Fibroblast of skin of scalp (primary cell): ENCODE measurements around the gene GPRC5B. TPM values are rescaled to one million over a fixed set of nuclear protein-coding genes. Genes with fewer than 3 reads are reported as not detected.
A peak's percentile ranks its signal among the peaks of the same experiment; 100 is the strongest.

Source experiments
- DNase-seq: peaks from one replicate; pipeline ENCODE4 v3.0.0-alpha.2; 2013
- polyA plus RNA-seq, 2 experiments: library from polyadenylated mRNA; unstranded; fragments of 120-200 nt; gene quantifications; one replicate each; pipeline ENCODE4 v1.2.1, GENCODE V29; 2013; ENCODE audit not compliant: insufficient read length in 2 of 2

GPRC5B gene, protein sequence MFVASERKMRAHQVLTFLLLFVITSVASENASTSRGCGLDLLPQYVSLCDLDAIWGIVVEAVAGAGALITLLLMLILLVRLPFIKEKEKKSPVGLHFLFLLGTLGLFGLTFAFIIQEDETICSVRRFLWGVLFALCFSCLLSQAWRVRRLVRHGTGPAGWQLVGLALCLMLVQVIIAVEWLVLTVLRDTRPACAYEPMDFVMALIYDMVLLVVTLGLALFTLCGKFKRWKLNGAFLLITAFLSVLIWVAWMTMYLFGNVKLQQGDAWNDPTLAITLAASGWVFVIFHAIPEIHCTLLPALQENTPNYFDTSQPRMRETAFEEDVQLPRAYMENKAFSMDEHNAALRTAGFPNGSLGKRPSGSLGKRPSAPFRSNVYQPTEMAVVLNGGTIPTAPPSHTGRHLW
- 0.64 TPM for polyA plus RNA-seq (2013, experiment 1 of 2; ENCODE audit: insufficient read length)
- polyA plus RNA-seq (2013, experiment 2 of 2; ENCODE audit: insufficient read length), result 2.9 TPM

DNA sequence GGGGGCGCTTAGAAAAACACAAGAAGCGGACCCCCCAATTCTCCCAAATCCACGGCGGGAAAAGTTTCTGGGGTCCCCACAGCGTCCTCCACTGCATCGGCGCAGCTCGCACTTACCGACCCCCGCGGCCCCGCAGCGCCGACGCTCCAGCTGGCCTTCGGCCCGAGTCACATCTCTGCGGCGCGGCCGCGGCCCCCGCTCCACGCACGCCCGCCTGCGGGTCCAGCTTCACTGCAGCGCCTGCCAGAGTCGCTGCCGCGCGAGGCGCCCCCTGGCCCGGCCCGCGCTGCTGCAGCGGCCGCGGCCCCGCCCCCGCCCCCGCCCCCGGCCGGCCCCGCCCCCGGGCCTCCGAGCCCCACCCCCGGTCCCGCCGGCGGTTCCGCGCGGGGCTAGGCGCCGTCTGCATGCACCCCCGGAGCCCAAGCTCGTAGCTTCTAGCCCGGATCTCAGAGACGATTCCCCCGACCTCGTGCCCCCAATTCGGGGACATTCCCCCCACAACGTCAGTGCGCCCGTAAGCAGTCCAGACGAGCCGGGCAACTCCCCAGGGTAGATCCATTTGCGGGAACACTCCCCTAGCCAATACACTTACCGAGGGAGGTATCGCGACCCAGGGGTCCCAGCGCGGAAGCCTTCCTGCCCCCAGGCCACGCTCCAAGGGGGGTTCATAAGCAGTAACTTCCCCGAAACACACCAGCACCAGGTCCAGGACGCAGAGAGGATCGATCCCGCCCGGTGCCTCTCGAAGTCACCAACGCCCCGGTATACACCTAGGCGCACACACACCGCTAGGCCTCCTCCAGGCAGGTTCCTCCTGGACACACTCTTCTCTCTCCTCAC lies at the start of gene GPRC5B:
Gene GPRC5B, minus strand, starts transcription at position 238 of the 840 bp plus-strand sequence. CDS start 12,003 bp downstream, outside the sequence.
- peak; percentile 24 for DNase-seq

DNA sequence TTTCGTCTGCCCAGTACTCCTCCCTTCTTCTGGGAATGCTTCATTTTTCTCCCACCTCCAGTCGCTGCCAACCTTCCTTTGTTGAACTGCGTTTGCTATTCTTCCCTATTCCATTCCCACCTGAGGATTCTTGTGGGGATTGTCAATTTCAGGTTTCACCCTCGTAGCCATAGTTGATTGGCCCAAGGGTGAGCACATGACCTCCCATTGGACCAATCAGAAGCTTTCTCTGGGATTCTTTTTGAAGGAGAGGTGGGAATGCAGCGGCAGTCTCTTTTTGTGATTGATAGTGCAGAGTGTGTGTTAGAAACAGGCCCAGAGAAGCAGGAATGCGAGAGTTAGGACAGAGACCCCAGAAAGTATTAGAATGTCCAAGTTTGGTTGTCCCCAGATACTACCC lies 49.1 kb upstream of the GPRC5B start:
- no peak for DNase-seq

DNA sequence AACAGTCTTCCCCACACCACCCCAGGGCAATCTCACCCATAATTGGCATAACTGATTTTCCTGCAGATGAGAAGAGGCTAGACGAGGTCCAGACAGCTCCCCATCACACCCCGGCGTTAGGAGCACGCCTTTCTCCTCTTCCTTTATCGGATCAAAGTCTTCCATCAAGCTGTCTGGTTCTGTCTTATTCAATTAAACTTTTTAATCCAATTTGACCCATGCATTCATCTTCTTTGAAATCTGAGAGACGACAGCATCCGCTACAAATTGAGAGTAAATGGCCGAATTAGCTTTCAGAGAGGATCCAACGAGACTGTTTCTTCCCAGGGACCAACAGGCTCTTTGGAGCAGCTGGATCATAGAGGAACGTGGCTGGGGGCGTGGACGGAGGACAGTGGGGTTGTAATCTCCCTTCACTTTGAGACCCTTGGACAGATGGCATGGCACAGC lies 44.4 kb upstream of the GPRC5B start:
- DNase-seq, result no peak

DNA sequence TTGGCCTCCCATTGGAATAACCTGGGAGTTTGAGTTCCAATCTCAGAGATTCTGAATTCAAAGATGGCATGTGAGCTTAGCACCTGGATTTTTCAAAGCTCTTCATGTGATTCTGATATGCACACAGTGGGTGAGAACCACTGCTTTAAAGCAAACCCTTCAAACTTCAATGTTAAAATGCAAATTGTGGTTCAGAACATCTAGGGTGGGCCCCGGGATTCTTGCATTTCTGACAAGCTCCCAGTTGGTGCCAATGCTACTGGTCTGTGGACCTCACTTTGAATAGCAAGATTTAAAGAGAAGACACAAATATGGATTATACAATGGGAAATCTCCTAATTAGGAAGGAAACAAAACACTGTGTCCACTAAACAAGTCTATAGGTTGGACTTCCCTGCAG lies 43.8 kb upstream of the GPRC5B start:
- DNase-seq, result no peak

DNA sequence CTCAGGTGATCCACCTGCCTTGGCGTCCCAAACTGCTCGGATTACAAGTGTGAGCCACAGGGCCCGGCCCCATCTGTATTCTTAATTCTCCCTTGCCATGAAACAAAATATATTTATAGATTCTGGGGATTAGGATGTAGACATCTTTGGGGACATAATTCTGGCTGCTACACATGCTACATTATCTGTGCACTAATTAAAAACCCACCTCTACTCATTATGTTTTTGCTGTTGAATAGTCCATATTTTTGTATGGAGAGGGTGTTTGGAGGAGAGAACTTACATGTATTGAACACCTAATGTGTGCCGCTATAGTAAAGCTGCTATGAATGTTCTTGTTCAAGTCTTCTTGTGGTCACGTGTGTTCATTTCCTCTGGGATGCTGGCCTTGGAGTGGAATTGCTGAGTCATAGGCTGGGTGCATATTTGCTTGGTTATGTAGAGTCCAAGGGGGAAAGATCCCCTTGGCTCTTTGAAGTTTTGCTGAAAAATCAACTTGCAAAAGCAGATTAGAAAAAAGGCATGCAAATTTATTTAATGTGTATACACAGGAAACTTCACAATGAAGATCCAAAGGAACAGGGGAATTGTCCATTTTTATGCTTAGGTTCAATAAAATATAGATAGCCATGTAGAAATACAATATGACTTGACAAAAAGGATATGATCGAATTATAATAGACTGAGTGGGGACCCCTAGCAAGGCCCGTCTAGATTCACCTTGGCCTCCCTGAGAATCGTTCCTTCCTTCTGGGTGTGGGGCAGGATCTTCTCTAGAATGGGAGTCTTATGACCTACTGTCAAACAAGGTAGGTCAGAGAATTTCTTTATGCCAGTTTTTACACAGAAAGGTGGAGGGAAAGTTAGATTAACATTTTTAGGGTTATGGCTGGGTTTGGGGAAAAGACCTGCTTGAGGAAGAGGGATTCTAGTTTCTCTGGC lies 42.1 kb upstream of the GPRC5B start:
- DNase-seq, result peak; percentile 84

DNA sequence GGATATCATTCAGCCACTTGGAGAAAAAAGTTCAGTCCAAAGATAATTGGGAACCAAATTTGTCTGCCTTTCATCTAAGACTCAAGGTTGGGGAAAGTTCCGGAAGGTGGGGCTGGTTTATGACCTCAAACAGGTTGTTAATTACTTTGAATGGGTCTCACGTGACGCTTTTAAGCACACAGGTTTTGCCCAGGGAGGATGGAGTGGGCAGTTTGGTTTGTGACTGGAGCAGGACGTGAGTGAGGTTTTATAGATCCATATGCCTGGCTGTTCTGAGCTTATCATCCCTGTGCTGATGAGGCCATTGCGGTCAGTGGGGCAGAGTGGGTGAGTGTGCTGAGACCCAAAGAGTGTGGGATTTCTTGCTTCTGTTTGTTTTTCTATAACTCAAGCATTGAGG lies 38.7 kb upstream of the GPRC5B start:
- DNase-seq, result no peak

DNA sequence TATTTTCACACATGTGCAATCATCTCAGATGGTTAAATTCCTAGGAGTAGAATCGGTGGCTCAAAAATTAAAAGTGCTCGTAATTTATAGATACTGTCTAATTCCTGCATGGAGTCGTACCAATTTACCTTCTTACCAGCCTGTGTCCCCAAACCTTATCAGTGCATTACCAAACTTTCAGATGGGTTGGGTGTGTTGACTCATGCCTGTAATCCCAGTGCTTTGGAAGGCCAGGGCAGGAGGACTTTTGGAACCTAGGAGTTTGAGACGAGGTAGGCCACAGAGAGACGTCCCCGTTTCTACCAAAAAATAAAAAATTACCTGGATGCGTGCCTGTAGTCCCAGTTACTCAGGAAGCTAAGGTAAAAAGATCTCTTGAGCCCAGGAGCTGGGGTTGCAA lies 34.5 kb upstream of the GPRC5B start:
- DNase-seq, result no peak

DNA sequence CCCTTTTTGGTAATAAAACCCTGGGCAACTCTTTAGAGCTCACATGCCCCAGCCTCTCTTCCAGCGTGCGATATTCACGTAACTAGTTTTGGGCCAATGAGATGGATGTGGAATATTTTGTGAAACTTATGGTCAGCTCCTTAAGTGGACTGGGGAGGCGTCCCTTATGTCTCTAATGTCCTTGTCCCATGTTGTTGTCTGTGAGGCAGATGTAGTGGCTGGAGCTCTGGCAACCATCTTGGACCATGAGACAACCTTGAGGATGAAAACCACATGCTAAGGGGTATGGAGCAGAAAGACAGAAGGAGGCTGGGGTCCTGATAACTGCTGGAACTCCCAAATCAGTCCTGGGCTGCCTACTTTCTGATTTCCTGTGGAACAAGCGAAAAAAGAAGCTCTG lies 31.4 kb upstream of the GPRC5B start:
- DNase-seq, result no peak

DNA sequence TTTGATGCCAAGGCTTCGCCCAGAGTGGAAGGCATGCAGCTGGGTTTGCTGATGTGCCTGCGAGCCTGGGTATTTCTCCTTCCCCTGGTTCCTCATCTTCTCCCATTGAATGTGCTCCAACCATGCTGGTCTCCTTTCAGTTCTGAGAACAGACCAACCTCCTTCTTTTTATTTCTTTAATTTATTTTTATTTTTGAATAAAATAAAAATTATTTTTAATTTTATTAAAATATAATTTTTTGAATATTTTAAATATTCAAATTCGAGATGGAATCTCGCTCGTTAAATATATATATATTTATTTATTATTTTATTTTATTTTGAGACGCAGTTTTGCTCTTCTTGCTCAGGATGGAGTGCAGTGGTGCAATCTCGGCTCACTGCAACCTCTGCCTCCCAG lies 30.2 kb upstream of the GPRC5B start:
- no peak for DNase-seq

DNA sequence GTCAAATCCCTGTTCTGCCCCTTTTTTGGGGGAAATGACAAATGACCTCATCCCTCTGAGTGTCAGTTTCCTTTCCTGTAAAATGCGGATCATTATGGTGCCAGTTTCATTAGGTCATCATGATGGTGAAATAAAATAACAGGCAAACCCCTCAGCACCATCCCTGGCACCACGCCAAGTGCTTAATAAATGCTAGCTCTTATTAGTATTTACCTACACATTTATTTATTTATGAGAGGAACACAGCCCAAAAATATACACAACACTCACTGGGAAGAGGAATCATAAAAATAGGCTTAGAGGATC lies 28.6 kb upstream of the GPRC5B start:
- peak; percentile 11 for DNase-seq

DNA sequence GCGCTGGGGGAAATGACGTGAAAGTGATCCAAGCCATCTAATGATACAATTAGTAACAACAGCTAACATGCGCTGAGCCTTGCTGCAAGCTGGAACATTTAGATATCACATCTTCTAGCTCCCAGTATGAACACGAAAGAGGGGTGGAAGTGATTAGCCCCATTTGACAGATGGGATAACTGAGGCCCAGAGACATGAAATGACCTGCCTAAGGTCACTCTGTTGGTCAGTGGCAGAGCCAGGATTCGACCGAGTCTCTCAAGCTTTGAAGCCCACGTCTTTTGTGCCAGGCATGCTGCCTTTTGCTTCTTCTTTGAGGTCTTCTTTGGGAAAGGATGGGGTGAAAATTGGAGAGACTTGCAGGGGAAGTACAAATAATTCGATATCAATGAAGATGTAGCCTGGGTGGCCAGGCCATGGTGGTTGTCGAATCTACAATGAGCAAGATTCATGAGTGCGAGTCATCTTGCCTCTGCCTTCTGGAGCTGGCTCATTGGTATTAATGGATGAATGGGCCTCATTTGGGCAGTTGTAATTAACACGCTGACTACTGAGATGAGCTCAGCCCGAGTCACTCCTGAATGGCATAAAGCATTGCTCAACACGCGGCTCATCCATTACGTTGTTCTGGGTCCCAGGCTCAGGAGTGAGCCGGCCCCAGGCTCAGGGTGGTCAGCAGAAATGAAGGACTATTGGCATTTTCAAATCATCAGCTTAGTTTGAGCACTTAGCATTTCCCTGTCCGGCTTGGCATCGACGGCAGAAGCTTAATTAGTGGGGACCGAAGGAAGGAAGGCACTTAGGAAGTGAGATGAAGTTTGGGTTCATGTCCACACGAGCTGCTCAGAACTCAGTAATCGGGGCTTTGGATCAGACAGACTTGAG lies 28.0 kb upstream of the GPRC5B start:
- peak; percentile 57 for DNase-seq

DNA sequence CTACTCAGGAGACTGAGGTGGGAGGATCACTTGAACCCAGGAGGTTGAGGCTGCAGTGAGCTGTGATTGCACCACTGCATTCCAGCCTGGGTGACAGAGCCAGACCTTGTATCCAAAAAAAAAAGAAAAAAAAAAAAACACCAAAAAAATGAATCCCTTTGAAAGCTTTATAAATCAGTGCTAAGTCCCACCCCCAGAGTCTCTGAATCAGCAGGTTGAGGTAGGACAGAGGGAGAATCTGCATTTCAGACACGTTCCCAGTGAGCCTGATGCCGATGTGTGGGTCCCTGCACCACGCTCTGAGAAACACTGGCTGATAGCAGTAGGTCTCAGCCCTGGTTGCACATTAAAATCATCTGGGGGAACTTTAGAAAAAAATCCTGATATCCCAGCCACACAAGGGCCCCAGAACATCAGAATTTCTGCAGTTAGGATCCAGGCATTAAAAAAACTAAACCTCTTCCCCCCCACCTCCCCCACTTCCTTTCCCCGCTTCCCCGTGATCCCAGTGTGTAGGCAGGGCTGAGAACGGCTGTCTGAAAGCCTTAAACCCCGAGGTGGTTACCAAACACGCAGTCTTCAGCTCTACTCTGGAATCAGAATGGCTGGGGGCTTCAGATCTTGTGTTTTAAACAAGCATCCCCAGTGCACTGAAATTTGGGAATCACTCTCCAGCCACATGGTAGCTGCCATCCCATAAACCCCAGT lies 27.3 kb upstream of the GPRC5B start:
- no peak for DNase-seq

DNA sequence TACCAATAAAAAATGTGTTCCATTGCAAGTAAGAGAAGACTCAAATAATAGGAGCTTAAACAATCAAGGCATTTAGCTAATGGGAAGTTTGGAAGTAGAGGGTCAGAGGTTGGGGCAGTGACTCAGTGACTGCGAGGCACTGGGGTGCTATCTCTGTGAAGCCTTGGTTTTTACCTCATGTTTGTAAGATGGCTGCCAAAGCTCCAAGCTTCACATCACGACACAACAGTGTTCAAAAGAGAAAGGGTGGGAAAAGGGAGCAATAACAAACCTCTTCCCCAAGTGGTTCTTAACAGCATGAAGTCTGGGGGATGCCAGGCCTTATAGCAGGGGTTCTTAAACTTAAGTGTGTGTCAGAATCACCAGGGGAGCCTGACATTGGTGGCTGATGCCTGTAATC lies 26.6 kb upstream of the GPRC5B start:
- DNase-seq, result no peak

DNA sequence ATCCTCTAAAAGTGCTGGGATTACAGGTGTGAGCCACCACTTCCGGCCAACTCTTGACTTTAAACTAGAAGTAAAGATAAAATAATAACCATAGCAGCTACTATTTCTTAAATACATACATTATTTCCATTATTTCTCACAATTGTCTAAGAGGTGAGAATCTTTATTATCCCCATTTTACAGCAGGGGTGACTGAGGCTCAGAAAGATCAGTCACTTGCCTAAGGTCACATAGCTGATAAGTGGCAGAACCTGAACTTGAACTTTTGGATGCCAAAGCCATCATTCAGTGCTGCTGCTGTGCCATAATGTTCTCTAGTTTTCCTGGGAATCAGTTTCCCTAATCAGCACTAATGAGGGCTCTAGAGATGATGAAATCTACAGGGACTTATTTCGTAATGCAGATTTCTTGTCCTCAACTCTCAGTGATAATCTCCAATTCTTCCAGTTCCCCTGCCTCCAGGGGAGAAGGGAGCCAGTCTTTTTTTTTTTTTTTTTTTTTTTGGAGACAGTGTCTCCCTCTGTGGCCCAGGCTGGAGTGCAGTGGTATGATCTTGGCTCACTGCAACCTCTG lies 25.2 kb upstream of the GPRC5B start:
- DNase-seq, result no peak

DNA sequence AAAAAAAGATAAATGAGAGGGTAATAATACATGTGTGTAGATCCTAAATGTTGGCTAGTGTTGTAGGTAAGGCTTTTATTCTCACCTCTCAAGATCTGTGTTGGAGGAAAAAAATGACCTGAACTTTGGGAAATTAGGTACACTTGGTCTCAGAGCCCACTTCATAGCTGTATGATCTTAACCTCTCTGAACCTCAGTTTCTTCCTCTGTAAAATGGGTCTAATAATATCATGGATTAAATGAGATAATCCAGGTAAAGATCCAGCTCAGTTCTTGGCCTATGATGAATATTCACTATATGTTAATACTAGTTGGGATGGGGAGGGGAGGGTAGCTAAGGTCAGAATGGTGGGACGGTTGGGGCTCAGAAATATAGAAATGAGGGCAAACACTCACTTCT lies 24.3 kb upstream of the GPRC5B start:
- DNase-seq, result no peak

DNA sequence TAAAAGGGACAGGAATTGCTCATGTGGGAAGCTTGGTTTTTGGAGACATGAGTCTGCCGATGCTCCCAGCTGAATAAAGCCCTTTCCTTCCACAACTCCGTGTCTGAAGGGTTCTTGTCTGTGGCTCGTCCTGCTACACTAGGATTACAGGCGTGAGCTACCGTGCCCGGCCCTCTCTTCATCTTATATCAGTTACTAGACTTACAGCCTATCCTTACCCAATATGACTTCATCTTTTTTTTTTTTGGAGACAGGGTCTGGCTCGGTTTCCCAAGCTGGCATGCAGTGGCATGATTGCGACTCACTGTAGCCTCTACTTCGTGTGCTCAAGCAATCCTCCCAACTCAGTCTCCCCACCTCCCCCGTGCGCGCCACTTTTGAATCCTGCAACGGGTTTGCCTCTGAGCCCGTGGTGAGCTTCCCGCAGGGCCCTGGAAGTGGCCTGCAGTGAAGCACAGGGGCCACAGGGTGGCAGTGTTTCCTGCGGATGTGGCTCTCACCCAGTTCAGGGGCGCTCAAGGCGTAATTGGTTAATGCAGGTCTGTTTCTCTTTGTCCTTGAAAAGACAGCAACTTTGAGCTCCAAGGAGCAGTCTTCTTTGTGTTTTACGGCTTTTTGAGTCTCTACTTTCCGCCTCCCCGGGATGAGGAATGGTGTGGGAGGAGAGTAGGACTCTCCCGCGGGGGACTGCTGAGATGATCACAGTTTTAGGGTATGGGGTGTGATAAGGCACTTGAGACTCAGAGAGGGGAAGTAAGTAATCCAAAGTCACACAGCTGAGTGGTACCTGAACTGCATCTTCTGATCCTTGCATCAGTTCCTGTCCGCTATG lies 22.7 kb upstream of the GPRC5B start:
- DNase-seq, result peak; percentile 70

DNA sequence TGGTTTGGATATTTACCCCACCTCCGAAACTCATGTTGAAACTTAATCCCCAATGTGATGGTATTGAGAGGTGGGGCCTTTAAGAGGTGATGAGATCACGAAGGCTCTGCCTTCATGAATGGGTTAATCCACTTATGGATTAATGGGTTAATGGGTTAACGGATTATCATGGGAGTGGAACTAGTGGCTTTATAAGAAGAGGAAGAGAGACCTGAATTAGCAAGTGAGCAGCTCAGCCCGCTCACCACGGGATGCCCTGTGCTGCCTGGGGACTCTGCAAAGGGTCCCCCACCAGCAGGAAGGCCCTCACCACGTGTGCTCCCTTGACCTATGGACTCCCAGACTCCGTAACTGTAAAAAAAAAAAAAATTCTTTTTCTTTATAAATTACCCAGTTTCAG lies 16.5 kb upstream of the GPRC5B start:
- no peak for DNase-seq

DNA sequence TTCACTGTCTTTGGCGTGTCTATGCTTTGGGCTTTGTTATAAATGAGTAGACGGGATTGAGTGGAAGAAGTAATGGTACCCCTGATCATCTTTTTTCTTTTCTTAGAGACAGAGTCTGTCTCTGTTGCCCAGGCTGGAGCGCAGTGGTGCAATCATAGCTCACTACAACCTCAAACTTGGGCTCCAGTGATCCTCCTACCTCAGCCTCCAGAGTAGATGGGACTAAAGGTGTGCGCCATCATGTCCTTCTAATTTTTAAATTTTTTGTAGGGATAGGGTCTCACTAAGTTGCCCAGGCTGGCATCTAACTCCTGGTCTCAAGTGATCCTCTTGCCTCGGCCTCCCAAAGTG lies 14.9 kb upstream of the GPRC5B start:
- DNase-seq, result no peak

DNA sequence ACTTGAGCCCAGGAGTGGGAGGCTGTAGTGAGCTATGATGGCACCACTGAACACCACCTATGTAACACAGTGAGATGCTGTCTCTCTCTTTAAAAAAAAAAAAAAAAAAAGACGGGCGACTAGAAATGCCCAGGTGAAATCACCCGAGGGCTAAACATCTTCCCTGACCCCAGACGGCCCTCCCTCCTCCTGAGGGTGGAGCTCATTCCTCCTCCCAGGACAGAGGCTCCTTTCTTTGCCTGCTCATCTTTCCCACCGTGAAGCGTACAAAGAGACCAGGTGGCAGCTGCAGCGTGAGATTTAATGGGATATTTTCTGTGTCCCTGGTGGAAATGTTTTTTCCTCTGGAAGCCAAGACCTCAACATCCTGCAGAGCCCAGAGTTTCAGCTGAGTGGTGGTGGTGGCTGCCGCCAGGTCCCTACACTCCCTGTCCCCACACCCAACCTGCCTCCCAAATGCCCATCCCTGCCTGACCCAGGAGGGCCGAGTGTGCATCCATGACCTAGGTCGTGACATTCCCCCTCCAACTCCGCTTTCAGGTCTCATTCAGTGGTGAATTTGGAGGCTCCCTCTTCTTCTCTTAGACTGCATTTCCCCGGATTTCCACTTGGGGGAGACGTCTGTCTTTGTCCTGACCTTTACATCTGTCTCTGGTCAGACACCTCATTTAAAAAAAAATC lies 14.4 kb upstream of the GPRC5B start:
- DNase-seq, result peak; percentile 63
